Activated CD4-positive, alpha-beta T cell treated with anti-CD3 and anti-CD28 coated beads, Interleukin-2, amount 50 U/mL, for 16 hours (primary cell): ENCODE results near the gene SAMD4A.

Source experiments
- DNase-seq: peaks from one replicate; pipeline ENCODE4 v3.0.0-alpha.2; 2020

Gene SAMD4A

DNA sequence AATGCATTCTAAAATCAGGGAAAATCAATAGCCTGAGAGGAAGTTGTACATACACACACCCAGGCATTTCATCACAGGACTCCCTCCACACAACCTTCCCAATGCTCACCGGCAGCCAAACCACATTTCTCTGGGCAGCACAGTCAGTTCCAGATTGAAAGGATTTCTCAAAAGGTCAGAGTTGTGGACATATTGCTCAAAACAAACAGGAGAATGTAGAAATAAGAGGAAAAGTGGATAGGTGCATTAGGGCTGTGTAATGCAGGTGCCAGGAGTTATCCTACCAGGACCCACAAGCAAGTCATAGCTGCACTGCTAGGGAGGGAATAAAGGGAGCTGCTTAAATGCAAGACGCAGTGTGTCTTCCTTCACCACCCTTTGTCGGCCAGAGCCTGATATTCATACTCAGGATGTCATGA lies 272.8 kb downstream of the SAMD4A start:
- DNase-seq = no peak

DNA sequence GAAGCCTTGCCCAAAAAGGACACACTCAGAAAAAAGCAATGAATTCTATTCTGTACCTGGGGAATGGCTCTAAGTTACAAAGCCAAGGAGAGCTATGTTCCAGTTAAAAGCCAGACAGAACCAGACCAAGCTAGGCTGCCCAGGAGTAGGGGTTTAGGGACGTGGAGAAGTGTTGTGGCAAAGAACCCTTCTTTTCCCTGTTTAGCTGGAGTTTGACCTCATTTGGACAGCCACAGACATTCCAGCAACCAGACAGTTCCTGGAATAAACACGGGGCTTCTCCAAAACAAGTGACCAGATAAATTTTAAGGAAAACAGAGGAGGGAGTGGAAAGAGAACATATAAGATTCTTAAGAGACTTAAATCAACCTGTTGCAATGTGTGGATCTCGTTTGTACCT lies 273.4 kb downstream of the SAMD4A start:
- no peak for DNase-seq

DNA sequence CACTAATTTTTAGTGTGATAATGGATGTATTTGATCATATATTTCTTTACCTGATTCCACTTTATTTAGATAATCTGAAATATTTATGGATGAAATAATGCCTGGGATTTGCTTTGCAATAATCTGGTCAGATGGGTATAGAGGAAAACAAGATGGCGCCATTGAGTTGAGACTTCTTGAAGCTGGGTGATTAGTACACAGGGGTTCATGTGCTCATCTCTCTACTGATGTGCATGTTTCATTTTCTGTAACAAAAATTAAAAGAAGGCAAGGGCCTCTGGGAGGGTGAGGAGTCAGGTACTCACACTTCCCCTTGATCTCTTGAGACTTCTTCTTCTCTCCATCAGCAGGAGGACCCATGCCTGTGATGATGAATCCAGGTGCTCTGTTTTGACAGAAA lies 273.9 kb downstream of the SAMD4A start:
- DNase-seq = no peak
